Right lung (tissue), 5 donors: Measurements from ENCODE around the gene PARN. TPM values are rescaled to one million over a fixed set of nuclear protein-coding genes. Genes with fewer than 3 reads are reported as not detected.
"Not testable (repeated sequence)": the region's sequence is repeated elsewhere in the genome, so short reads cannot be mapped to it uniquely, and the experiment has no call there.

Experiments
- DNase-seq, 2 donors: peaks; one replicate each; pipeline ENCODE4 v3.0.0-alpha.2; 2013
- polyA plus RNA-seq, 5 donors: library from polyadenylated mRNA; unstranded; fragments of 120-200 nt; gene quantifications; one replicate each; pipeline versions ENCODE4 v1.2.1 to v1.2.3, GENCODE V29; 2013; ENCODE audit warnings: inconsistent platforms in 1 of 5, low replicate concordance in 1 of 5; ENCODE audit not compliant: insufficient read length in 5 of 5, insufficient read depth in 1 of 5

The PARN gene
- polyA plus RNA-seq, 5 donors, result 24.4 to 30.1 (median 27.3) TPM

DNA sequence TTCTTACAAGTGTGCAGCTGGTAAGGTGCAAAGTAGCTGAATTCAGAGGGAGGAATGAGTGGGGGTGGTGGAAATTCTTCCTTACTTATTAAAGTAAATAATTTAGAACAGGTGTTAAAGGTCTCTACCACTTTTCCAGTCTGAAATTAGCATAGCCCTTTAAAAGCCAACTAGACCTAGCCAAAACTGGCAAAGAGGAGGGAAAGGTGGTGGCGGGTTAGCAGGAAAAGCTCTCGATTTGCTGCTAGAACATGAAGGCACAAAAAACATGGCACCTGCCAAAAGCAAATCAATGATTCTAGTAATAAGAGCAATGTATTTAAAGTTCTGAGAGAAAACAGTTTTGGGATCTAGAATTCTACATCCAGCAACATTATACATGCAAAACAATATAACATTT lies 157.7 kb downstream of the PARN start:
- DNase-seq, result no peak

- no peak for DNase-seq
Observed at GRCh38 chr16:14470788-14471187, 159.3 kb downstream of the PARN start.

DNA sequence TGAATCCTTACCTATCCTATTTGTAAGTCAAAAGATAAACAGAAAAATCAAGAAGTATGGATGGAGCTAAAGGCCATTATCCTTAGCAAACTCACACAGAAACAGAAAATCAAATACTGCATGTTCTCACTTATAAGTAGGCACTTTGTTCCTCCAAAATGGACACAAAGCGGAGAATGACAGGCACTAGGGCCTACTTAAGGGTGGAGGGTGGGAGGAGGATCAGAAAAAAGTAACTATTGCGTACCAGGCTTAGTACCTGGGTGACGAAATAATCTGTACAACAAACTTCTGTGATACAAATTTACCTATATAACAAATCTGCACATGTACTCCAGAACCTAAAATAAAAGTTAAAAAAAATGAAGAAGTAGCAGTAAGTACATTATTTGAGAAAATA lies 164.3 kb downstream of the PARN start:
- DNase-seq, result no peak

DNA sequence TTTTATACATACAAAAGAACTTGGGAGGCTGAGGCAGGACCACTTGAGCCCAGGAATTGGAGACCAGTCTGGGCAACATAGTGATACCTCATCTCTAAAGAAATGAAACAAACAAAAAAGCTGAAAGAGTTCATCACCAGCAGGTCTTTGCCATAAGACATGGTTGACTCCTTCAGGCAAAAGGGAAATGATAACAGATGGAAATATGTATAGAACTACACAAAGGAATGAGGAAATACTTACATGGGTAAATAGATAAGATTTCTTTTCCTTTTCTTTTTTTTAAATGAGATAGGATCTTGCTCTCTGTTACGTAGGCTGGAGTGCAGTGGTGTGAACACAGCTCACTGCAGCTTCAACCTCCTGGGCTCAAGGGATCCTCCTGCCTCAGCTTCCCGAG lies 165.3 kb downstream of the PARN start:
- no peak for DNase-seq

GRCh38 chr16:14464192-14464591 lies 165.9 kb downstream of the PARN start:
- no peak for DNase-seq

DNA sequence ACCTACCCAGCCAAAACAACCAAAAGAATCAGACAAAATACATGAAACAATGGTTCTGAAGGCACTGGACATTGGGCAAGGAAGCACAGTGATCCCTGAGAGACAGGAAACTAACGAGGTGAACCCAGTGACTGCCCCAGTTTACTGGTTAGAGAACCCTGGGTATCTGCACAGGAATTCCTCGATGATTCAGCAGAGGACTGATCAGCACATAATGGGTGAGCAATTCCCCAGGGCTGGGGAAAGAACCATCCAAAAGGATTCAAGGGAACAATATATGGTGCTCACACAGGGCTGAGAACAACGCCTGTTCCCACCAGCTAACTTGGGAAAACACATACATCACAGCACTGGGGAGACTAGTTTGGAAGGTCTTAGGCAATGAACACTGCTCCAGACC lies 167.2 kb downstream of the PARN start:
- DNase-seq, result no peak

- no peak for DNase-seq
Observed at GRCh38 chr16:14460726-14461125, 169.3 kb downstream of the PARN start.

DNA sequence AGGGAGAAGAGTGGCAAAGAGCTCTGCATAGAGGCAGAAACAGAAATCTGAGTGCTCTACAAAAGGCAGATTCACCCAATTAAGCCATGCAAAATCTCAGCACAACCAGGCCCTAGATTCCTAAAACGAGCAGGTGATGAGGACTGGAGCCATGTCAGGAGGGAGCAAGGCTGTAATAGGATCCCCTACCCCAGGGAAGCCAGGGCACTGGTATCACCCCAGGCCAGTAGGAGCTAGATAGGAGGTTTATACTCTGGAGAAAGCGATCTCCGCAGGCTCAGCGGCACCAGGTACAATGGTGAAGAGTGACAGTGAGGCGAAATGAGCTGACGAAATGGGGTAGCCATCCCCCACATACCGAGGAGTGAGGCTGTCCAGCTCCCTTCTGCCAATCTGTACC lies 171.5 kb downstream of the PARN start:
- no peak for DNase-seq

DNA sequence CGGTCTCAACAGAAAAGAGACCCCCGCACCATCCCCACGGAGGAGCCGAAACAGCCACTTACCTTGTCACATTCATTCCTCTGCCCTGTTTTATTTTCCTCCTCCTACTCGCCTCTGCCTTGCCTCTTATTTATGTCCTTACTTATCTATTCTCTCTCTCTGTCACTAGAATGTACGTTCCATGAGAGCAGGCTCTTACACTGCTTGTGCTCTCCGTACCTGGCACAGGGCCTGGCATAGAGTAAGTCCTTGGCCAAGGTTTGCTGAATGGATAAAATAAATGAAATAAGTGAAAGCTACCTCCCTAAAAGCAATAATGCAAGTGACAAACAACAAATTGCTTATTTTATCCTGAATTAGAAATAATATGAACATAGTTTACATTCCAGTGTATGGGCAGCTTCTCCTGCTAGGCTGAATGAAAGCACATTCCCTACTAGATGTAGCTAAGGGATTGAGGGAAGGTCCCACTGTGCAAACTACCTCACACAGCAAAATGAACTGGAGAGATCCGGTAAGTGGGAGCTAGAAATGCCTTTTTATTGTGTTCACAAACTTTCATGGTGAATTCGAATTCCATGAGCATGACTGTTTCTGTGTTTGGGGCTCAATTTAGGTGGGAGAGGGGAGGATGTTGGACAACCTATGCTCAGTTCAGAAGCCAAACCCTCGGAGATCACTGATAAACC lies 173.1 kb downstream of the PARN start:
- DNase-seq, result no peak

- no peak for DNase-seq
Observed at GRCh38 chr16:14455573-14455972, 174.5 kb downstream of the PARN start.

DNA sequence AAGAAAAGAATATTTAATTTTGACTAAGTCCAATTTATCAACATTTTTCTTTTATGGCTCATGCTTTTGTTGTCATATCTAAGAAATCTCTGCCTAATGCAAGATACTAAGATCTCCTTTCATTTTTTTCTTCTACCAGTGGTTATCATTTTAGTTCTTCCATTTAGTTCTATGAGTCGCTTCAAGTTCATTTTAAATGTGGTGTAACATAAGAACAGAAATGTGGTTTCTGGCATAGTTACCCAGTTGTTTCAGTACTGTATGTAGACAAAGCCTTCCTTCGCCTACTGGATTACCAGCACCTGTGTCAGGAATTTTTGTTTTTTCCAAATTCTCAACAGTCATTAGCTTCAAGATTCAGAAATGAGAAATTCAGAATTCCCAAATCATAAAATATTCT lies 175.7 kb downstream of the PARN start:
- no peak for DNase-seq

- DNase-seq, result no peak
Observed at GRCh38 chr16:14452066-14452465, 178.0 kb downstream of the PARN start.

- DNase-seq, result no peak
Observed at GRCh38 chr16:14450846-14451245, 179.2 kb downstream of the PARN start.

DNA sequence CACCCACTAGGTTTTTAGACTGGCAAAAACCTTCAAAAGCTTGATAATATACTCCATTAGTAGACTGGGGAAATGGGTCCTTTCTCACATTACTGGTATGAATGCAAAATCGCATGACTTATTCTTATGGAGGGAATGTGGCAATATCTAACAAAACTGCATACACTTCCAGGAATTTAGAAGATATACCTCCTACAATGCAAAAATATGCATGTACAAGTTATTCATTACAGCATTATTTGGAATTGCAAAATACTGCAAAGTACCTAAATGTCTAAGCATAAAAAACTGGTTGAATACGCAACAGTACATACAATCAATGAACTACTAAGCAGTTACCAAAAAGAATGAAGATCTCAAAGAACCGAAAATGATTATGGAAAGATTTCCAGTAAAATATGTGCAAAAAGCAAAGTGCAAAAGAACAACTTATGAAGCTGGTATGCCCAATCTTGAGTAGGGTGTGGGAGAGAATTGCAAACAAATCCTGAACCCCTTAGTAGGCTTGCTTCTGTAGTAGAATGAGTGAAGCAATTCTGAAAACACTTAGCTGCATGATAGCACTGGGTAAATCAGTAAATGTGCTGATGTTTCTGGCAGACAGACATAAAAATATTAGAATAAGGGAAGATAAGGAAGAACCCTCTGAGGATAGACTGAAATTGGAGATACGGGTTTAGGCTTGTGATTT lies 180.1 kb downstream of the PARN start:
- DNase-seq, result no peak

- no peak for DNase-seq
Observed at GRCh38 chr16:14449334-14449733, 180.7 kb downstream of the PARN start.

- no peak for DNase-seq
Observed at GRCh38 chr16:14448879-14449278, 181.2 kb downstream of the PARN start.

DNA sequence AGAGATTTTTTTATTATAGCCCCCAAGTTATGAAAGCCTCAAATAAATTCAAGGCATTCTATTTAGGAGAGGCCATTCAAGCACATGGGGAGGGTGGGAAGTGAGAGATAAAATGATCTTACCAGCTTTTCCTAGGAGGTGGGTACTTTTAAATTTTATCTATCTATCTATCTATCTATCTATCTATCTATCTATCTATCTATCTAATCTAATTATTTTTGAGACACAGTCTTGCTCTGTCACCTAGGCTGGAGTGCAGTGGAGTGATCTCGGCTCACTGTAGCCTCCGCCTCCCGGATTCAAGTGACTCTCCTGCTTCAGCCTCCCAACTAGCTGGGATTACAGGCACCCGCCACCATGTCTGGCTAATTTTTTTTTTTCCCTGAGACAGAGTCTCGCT lies 182.3 kb downstream of the PARN start:
- no peak for DNase-seq

- no peak for DNase-seq
Observed at GRCh38 chr16:14446796-14447195, 183.3 kb downstream of the PARN start.

DNA sequence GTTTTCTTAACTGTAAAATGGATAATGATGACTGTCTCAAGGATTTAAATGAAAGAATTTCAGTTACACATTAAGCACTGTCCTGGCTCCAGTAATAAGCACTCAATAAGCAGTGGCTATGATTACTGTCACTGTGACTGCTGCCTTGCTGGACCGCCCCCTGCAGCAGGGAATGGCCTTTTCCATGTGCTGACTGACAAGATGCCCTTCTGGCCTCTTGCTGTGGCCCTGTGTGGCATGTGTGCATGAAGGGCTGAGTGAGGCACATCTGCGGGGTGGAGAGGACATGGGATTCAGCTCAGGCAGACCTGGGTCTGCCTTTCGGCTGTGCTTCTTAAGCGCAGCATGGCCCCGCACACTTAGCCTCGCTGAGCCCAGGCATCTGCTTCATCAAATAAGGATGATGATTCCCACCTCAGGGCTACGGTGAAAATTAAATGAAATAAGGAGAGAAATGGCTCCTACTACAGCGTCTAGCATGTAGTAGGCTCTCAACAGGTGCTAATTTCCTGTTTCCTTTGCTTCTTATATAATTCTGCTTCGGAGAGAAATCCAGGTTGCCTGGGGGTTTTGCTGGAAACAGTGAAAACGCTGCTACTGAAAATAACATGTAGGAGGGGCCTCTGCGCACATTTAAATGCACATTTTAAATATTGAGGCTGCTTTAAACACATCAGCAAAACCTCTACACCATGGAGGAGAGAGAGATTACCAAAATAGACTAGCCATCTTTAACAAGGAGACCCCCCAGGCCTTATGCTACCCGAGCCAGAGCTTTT lies 183.9 kb downstream of the PARN start:
- no peak for DNase-seq

DNA sequence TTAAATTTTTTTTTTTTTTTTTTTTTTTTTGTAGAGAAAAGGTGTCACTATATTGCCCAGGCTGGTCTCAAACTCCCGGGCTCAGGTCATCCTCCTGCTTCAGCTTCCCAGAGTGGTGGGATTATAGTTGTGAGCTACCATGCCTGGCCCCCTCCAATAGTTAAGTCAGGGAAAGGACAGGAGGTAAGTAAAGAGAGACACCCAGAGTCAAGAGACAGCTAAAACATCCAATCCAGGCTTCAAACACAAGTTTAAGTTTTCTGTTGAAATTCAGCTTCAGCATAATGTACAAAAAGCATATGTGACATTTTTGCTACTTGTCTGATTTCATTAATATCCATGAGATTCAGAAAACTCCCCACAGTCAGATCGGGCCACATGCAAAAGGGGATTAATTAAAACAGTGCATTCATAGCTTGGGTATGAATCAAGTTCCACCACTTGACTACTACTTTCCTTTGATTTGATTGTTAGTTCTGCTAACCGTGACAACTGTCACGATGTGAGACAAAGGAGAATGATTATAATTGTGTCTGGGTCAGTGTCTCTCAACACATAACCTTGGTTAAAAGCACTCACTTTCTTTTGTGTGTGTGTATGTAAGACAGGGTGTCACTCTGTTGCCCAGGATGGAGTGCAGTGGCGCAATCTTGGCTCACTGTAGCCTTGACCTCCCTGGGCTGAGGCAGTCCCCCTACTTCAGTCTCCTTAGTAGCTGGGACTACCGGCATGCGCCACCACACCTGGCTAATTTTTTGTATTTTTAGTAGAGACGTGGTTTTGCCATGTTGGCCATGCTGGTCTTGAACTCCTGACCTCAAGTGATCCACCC lies 184.9 kb downstream of the PARN start:
- no peak for DNase-seq

DNA sequence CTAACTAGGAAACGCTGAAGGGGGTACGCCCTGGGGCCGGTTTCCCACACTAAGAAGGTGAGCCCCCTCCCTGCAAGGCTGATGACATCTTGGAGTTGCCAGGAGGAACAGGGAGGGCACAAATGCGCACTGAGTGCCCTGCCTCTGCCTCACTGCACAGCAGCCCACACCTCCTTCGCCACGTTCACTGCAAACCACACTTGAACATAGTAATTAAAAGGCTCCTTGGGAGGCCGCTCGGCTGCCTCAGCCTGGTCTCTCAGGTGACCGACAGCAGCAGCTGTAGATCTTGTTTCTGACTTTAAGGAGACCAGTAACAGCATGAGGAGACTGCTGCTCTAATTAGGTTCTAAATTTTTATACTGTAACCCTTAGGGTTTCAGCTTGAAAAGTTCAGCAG lies 188.5 kb downstream of the PARN start:
- not testable (repeated sequence) for DNase-seq

DNA sequence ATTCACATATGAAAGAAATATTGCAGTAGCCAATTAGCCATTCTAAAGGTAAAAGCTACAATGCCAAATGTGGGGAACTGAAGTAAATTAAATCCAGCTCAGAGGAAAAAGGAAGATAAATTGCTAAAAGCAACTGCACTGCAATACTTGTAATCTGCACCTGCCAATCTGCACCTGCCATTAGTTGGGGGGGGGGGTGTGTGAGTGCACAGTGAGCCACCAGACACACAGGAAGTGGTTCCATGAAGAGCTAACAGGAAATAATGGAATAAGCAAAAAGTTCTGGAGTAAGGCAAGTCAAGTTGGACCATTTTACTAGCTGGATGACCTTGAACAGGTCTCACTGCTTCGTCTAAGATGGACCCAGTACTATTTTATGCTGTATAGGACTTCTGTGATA lies 191.8 kb downstream of the PARN start:
- no peak for DNase-seq
